Midbrain (tissue), 1 donor: ENCODE results near the gene LPAR6.

Source experiments
- DNase-seq: peaks from one replicate; lab custom pipeline; 2025; lab: John Stamatoyannopoulos, UW

Gene LPAR6

GRCh38 chr13:48369988-48370387, 42.9 kb downstream of the LPAR6 start:
- no peak for DNase-seq
